Heart left ventricle (tissue), 13 donors: ENCODE measurements around the gene VDAC2.

Experiments
- CTCF ChIP-seq, 12 donors: fragments of 200-600 bp; sonication (generic) in 4 of 12; IDR thresholded peaks; one replicate each; pipeline versions ENCODE4 v1.5.0 to v1.8.0; 2018 to 2022; ENCODE audit warnings: antibody characterized with exemption in 12 of 12, mild to moderate bottlenecking in 5 of 12
- POLR2A ChIP-seq, 2 donors: fragments of 450-650 bp; IDR thresholded peaks; one replicate each; pipeline ENCODE4 v1.6.1; 2017; ENCODE audit warnings: antibody characterized with exemption in 2 of 2, mild to moderate bottlenecking in 2 of 2, moderate library complexity in 2 of 2
- donor health status: ischemic (EF 13 %, LVEDD 7.1; RV severe dilation, severe dysfunction).
- donor health status: DM: no; HTN: yes; CAD: no.
- donor health status: DM: no; HTN: no; CAD: no.
- donor health status: ischemic (EF 25% LVEDD 6.9; RV normal size, moderate dysfunction).
- donor health status: ischemic (EF 25% LVEDD 5.7; RV mildly dilated, moderate dysfunction).
- donor health status: ischemic (EF 35%, LVEDD 5.7; RV mildly dilated, moderate dysfunction).
- donor health status: nonischemic (EF 11% LVEDD 7.7; RV severe dilation, severe dysfunction).
- donor health status: DM: yes; HTN: yes; CAD: no.
- donor health status: PGD.
- donor health status: ischemic (EF 29% LVEDD 5.4; RV normal size, mild dysfunction).
- donor health status: nonischemic (EF 23%, LVEDD 6.1; RV moderate dilation, normal function).

DNA sequence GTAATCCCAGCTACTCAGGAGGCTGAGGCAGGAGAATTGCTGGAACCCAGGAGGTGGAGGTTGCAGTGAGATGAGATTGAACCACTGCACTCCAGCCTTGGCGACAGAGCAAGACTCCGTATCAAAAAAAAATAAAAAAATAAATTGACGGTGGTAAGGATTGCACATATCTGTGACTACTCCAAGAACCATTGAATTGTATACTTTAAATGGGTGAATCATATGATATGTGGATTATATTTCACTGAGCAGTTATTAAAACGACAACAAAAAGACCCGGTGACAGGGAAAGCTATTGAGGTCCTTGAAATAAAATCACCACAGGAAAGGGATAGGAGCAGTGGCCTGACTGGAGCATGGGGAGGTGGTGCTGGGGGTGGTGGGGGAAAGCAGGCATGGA lies 56.3 kb downstream of the VDAC2 start:
- TF ChIP-seq CTCF (IDR thresholded peaks at IDR 0.05): no peak
- no peak for TF ChIP-seq POLR2A (IDR thresholded peaks at IDR 0.05)
